ENCODE data around the gene CNOT8.
"Not testable (repeated sequence)": the region's sequence is repeated elsewhere in the genome, so short reads cannot be mapped to it uniquely, and the experiment has no call there.

CNOT8 gene

DNA sequence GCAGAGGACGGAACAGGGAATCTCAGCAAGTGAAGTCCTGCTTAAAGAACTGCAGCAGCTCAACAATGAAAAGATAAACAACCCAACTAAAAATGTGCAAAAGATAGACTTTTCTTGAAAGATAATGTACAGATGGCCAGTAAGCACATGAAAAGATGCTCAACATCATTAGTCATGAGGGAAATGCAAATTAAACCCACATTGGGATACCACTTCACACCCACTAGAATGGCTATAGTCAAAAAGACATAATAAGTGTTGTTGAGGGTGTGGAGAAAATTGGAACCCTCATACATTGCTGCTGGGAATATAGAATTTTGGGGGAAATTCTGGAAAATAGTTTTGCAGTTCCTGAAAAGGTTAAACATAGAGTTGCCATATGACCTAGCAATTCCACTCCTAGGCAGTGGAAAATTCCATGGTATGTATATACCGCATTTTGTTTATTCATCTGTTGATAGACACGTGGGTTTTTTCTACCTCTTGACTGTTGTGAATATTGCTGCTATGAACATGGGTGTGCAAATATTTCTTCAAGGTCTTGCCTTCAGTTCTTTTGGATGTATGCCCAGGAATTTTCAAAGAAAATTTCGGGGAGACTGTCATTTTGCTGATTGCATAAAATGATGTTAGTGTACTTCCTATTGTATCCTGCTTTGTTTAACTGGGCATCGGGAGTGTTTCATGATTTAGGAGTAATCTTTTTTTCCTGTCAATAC lies 7.2 kb downstream of the CNOT8 start:
- DNase-seq (ENCODE audit: low spot score): no peak

GRCh38 chr5:154866841-154867240 lies 8.4 kb downstream of the CNOT8 start:
- no peak for DNase-seq (ENCODE audit: low spot score)

- DNase-seq (ENCODE audit: low spot score): no peak
Observed at GRCh38 chr5:154868702-154869101, 10.3 kb downstream of the CNOT8 start.

GRCh38 chr5:154871734-154872133 lies 13.3 kb downstream of the CNOT8 start:
- DNase-seq (ENCODE audit: low spot score): no peak

DNA sequence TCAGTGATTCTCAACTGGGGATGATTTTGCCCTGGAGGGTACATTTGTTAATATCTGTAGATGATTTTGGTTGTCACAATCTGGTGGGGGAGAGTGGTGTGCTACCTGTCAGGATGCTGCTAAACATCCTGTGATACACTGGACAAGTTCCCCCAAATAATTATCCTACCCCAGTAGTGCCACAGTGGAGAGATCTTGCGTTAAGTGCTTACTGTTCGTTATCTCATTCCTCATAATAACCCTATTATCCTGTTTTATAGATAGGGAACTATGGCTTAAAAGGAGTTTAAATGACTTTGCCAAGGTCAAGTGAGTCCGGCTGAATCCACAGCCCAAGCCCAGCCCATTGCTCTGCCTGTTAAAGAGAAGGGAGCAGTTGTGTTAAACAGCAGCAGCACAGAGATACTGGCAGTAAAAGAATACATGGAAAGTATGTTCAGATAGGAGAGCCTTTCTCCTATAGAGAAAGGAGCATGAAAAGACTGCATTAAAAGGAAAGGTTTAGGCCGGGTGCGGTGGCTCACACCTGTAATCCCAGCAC lies 15.4 kb downstream of the CNOT8 start:
- no peak for DNase-seq (ENCODE audit: low spot score)

GRCh38 chr5:154878642-154879335 lies 20.4 kb downstream of the CNOT8 start:
- DNase-seq (ENCODE audit: low spot score): no peak

DNA sequence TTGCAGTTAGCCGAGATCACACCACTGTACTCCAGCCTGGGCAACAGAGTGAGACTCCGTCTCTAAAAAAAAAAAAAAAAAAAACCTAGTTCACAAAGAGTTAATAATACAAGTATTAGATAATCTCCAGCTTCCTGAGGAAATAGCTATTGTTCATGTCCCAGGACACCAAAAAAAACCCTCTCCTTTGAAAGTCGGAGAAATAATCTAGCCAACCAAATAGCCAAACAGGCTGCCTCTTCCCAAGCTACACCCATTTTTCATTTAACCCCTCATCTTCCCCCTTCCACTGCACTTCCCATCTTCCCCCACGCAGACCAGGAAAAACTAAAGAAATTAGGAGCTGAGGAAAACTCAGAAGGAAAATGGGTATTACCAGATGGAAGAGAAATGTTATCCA lies 23.6 kb downstream of the CNOT8 start:
- no peak for DNase-seq (ENCODE audit: low spot score)

GRCh38 chr5:154884424-154884823 lies 26.0 kb downstream of the CNOT8 start:
- DNase-seq (ENCODE audit: low spot score): no peak

DNA sequence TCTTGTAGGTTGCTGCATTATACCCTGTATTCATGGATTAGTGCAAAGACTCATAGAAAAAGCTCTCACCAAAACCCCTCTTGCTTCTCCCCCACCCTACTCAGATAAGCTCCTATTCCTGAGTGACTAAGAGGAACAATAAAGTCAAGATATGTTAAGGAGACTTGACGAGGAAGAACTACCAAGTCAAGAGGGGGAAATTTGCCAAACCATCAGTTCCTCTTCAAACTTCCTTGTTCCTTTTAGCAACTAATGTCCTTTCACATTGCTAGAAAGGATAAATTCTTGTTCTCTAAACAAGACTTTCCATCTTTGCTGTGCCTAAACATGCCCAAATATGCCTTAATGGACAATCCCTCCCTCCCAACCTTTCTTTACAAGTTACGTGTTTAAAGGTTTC lies 27.0 kb downstream of the CNOT8 start:
- no peak for DNase-seq (ENCODE audit: low spot score)

- no peak for DNase-seq (ENCODE audit: low spot score)
Observed at GRCh38 chr5:154892369-154892771, 33.9 kb downstream of the CNOT8 start.

- no peak for DNase-seq (ENCODE audit: low spot score)
Observed at GRCh38 chr5:154893381-154893780, 35.0 kb downstream of the CNOT8 start.

- no peak for DNase-seq (ENCODE audit: low spot score)
Observed at GRCh38 chr5:154895606-154896561, 37.5 kb downstream of the CNOT8 start.

DNA sequence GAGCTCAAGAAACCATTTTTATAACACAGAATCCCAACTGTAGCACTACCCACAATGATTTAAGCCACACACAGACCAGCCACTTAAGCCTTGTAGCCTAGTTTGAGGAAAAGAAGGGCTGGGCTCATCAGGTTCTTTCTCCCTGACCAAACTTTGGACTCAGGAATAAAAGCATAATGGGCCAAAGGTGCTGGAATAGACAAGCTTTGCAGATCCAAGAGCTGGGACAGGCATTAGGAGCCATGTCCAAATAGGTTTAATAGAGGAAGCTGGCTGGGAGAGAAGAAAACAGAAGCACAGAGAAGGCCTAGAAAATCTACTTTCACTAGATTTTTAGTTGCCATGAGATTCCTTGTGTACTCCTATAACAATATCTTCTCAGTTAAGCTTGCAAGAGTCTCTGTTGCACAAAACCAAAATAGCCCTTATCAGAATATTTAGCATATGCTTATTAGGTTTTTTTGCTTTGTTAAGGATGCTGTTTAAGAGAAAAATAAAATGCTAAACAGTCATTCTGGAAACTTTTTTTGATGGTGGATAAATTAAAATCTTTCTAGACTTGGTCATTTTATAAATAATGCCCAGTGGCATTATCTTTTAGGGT lies 38.2 kb downstream of the CNOT8 start:
- DNase-seq (ENCODE audit: low spot score): no peak

GRCh38 chr5:154898210-154898609 lies 39.8 kb downstream of the CNOT8 start:
- DNase-seq (ENCODE audit: low spot score): no peak

DNA sequence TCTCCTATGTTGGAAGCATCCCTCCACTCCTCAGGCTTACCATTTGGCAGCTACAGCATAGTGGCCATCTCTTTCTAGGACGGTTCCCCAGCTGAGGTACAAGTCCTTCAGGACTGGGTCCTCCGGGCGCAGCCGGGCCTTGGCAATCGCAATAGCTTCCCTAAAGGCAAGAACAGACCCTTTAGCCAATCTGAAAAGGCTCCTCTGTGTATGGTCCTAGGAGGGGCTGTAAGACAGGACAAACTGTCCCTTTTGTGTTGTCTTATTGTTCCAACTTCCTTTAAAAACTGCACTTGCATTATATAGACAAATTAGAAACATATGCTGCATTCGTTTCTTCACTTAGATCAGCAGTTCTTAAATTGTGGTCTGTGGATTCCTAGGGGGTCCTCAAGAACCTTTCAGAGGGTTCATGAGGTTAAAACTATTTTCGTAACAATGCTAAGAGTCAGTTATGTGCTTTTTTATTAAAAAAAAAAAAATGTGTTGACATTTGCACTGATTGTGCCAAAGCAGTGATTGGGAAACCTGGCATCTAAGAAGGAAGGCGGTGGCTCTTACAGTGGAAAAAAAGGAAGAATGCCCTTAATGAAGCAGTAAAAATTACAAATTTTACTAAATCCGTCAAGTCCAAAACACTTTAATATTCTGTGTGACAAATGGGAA lies 40.9 kb downstream of the CNOT8 start:
- DNase-seq (ENCODE audit: low spot score): no peak

GRCh38 chr5:154900066-154900465 lies 41.6 kb downstream of the CNOT8 start:
- DNase-seq (ENCODE audit: low spot score): no peak

DNA sequence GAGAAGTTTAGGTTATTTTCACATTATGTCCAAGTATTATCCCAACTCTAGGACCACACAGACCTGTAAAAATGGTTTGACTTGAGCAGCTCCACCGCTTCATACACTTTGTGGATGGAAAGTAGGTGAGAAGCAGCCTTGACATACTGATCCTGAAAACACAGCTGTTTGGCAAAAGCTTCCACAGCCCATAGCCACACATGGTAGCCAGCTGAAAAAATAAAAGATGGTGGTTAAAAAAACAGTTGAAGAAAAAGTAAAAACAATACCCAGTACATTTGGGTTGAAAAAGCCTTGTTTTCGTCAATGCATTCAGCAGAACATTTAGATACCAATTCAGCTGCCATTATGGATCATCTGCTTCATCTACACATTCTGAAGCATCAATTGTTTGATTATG lies 42.8 kb downstream of the CNOT8 start:
- no peak for DNase-seq (ENCODE audit: low spot score)

GRCh38 chr5:154901913-154902312 lies 43.5 kb downstream of the CNOT8 start:
- no peak for DNase-seq (ENCODE audit: low spot score)

DNA sequence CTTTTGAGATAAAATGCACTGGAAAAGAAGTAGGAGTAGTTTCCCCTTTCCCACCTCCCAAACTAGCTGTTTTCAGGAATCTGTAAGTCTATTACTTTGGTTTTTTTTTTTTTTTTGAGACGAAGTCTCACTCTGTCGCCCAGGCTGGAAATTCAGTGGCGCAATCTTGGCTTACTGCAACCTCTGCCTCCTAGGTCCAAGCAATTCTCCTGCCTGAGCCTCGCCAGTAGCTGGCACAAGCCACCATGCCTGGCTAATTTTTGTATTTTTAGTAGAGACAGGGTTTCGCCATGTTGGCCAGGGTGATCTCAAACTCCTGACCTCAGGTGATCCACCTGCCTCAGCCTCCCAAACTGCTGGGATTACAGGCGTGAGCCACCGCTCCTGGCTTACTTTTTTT lies 47.2 kb downstream of the CNOT8 start:
- DNase-seq (ENCODE audit: low spot score): not testable (repeated sequence)

GRCh38 chr5:154916874-154917273 lies 58.4 kb downstream of the CNOT8 start:
- no peak for DNase-seq (ENCODE audit: low spot score)

GRCh38 chr5:154917757-154918156 lies 59.3 kb downstream of the CNOT8 start:
- no peak for DNase-seq (ENCODE audit: low spot score)
